ENCODE data around the gene HTRA1.

Gene HTRA1

DNA sequence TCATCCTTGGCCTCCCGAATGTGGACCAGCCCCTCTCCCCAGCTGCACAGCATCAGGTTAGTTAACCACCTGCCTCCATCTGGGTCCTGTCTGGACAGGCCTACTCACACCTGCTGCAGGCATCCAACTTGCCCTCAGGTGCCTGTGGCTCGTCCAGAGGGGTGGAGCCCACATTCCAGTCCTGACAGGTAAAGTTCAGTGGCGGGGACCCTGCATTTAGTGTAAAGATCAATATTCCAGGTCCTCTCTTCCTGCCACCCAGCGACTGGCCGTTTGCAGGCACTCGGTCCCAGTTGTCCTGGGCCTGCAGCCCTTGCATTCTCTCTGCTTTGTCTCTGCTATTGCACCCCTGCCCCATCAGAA lies 15.0 kb downstream of the HTRA1 start:
- ATAC-seq (no peak), DNase-seq (ENCODE audit: low spot score in 2 of 2) (no peak)
- peaks cover 6% of the 10 kb centered on the region for H3K4me1 Mint-ChIP-seq
- no peak overlapping the region for H3K27ac Mint-ChIP-seq
- H3K4me3 Mint-ChIP-seq = no peak overlapping the region
- H3K9me3 Mint-ChIP-seq = no peaks in the 10 kb centered on the region
- no peaks in the 10 kb centered on the region for H3K36me3 Mint-ChIP-seq

DNA sequence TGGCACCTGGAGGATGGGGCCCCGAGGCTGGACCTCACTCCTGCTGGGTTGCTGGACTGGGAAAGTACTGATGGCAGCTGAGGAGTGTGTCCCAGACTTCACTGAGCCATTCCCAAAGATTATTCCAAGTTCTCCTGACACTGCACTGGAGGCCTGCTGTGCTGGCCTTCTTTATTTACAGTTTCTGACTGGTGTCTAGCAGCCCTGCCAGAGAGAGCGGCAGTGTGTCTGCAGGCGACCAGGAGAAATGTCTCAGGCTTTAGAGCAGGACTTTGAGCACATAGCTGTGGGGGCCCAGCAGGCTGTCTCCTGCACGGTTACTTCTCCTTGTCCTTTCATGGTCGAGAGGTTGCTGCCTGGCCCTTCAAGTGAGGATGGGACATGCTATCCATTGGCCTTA lies 16.1 kb downstream of the HTRA1 start:
- ATAC-seq (no peak), DNase-seq (ENCODE audit: low spot score in 2 of 2) (no peak)
- peaks cover 6% of the 10 kb centered on the region for H3K4me1 Mint-ChIP-seq
- no peak overlapping the region for H3K4me3 Mint-ChIP-seq
- peaks cover 3% of the 10 kb centered on the region for H3K9me3 Mint-ChIP-seq
- no peaks in the 10 kb centered on the region for H3K36me3 Mint-ChIP-seq
- H3K27ac Mint-ChIP-seq = no peak overlapping the region

DNA sequence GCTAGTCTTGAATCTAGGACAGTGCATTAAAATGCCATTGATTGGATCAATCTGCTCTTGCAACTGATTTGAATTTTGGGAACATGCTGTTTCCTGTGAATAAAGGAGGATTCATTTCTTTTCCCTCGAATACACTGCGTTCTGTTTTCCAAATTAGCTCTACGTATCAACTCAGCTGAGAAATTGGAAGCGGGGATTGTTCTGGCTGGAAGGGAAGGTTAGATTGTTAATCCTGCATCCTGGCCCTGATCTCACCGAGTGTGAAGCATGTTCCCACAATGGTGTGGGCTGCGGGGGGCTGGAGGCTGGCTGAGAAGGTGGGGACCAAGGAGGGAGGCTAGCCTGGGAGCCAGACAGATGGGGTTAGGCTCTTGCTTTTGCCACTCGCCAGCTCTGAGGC lies 17.6 kb downstream of the HTRA1 start:
- Mint-ChIP-seq H3K36me3 (no peaks in the 10 kb centered on the region), H3K4me3 (no peak overlapping the region), H3K27ac (no peak overlapping the region)

DNA sequence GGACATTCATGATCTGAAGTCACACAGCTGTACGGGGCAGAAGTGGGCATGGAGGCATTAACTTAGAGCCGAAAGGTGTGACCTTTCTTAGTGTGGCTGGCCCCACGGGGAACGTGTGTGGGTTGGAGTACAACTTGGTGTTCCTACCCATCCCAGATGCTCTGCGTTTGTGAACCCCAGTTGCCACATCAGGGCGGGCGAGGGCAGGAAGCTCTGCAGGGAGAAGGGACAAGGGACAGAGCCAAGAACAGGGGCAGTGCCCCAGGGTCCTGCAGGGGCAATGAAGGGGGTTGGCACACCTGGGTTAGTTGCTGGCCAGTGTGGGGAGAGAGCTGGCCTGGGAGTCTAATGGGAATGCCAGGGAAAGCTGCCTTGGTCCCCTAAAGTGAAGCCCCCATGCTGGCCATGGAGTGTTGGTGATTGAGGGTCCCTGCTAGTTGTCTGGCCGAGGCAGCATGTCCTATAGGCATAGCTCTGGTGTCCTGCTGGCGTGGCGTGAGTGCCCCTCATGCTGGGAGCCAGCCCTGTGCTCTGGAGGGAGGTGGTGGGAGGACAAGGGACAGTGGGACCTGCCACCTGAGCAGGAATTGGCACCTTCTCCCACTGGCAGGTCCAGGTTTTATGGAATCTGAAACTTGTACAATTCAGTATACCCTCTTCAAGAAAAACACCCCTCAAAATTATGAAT lies 18.9 kb downstream of the HTRA1 start:
- Mint-ChIP-seq H3K4me1 (no peaks in the 10 kb centered on the region), H3K9me3 (peaks cover 3% of the 10 kb centered on the region), H3K27ac (no peak overlapping the region), H3K36me3 (no peaks in the 10 kb centered on the region), H3K4me3 (no peak overlapping the region)
- DNase-seq (ENCODE audit: low spot score in 2 of 2) (no peak), ATAC-seq (no peak)

More for the DNA sequence above, 17.6 kb downstream of the HTRA1 start:
- ATAC-seq (no peak), DNase-seq (ENCODE audit: low spot score in 2 of 2) (no peak)
- H3K4me1 Mint-ChIP-seq = peaks cover 6% of the 10 kb centered on the region
- peaks cover 3% of the 10 kb centered on the region for H3K9me3 Mint-ChIP-seq

DNA sequence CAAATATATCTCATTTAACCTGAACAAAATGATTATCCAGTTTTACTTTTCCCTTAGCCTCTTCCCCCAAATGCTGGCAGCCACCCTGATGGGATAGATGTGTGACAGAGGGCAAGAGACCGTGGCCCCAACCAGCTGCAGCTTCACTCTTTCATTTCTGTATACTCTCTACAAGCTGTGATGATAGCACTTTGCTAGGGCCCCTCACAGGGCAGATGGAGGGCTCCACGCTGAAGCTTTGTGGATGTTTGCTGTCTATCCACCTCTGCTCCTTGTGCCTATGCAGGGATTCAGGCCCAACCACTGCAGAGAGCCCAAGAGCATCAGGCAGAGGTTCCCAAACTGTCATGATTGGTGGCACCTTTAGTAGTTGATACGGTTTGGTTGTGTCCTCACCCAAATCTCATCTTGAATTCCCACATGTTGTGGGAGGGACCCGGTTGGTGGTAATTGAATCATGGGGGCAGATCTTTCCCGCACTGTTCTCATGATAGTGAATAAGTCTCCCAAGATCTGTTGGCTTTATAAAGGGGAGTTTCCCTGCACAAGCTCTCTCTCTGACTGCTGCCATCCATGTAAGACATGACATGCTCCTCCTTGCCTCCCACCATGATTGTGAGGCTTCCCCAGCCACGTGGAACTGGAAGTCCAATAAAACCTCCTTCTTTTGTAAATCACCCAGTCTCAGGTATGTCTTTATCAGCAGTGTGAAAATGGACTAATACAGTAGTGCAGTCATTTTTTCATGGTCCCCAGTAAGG lies 20.1 kb downstream of the HTRA1 start:
- Mint-ChIP-seq H3K4me1 (peaks cover 4% of the 10 kb centered on the region), H3K9me3 (peaks cover 3% of the 10 kb centered on the region), H3K4me3 (no peak overlapping the region), H3K36me3 (no peaks in the 10 kb centered on the region), H3K27ac (no peak overlapping the region)
- DNase-seq (ENCODE audit: low spot score in 2 of 2) (no peak), ATAC-seq (no peak)

DNA sequence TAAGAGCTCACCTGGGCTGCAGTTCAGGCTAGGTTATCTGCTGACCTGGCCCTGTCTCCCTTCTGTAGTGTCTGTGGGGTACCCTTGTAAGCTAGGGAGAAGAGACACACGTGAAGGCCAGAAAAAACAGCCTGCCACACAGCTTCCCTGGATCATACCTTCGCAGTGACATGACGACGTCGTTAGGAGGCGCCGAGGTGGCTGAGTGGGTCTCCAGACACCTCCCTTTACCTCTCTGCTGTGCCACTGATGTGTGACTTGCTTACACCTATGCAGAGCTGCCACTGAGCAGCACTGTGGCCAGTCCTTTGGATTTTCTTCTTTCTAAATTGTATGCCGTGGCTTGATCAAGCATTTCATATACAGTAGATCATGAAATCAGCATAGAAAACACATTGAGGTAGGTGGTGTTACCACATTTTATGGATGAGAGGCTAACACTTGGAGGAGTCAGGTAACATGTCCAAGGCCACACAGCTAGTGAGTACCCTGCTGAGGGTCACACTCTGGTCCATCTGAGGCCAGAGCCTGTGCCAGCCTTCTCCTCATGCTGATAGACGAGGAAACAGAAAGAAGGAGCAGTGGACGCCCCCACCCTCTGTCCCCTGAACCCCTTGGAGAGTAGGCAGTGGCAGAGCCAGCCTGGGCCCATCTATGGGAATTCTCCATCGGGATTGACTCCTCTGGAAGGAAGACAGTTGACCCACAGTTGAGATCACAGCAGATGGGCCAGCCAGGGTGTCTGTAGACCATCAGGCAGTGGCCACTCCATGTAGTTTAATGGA lies 23.1 kb downstream of the HTRA1 start:
- no peak overlapping the region for H3K4me3 Mint-ChIP-seq
- DNase-seq (ENCODE audit: low spot score in 2 of 2) (no peak), ATAC-seq (no peak)
- peaks cover 3% of the 10 kb centered on the region for H3K9me3 Mint-ChIP-seq
- H3K36me3 Mint-ChIP-seq = no peaks in the 10 kb centered on the region
- no peak overlapping the region for H3K27ac Mint-ChIP-seq
- H3K4me1 Mint-ChIP-seq = peaks cover 10% of the 10 kb centered on the region

DNA sequence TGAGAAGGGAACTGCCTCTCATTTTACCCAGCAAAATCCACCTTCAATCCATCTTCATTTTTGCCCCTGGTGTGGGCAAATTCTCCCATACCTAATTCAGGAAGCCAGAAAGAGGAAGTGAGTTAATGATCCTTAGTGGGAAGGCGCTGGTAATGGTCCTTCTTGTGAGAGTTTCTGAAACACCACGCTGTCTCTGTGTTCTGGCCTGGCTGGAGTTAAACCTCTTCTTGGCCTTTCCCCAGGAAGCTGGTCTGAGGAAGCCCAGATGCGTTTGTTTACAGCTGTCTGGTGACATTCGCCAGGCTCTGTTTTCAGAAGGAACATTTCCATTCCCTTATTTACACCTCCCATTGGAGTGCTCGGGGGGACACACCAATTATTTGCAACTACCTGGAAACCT lies 24.3 kb downstream of the HTRA1 start:
- H3K4me1 Mint-ChIP-seq = peaks cover 17% of the 10 kb centered on the region
- H3K4me3 Mint-ChIP-seq = no peak overlapping the region
- no peaks in the 10 kb centered on the region for H3K36me3 Mint-ChIP-seq

DNA sequence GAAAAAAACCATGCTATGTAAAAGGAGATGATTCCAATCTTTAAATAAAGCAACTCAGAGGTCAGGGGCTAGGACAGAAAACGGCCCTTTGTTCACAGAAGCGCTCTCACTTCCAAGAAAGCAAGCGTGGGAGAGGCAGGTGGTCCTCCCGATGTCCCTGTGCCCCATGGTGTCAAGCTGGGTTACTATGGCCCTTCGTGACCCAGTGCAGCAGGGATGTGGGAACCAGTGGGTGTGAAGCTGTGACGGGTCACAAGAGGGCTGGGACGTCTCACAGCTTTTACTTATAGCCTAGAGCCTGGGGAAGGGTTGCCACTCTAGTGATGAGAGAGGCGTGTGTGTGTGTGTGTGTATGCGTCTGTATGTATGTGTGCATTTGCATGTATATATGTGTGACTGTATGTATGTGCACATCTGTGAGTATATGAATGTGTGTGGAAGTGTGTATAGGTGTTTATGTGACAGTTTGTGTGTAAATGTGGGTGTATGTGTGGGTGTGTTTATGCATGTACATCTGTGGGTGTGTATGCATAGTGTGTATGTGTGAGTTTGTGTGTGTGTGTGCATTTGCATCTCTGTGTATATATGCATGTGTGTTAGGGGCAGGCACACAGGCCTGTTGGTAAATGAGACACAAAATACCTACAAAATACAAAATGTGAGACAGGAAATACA lies 25.2 kb downstream of the HTRA1 start:
- Mint-ChIP-seq H3K4me1 (peaks cover 26% of the 10 kb centered on the region), H3K9me3 (peaks cover 3% of the 10 kb centered on the region), H3K4me3 (no peak overlapping the region), H3K27ac (no peak overlapping the region), H3K36me3 (no peaks in the 10 kb centered on the region)
- DNase-seq (ENCODE audit: low spot score in 2 of 2) = no peak
- peak; percentile 14 for ATAC-seq

More for the DNA sequence above, 24.3 kb downstream of the HTRA1 start:
- no peak overlapping the region for H3K27ac Mint-ChIP-seq
- ATAC-seq (no peak), DNase-seq (ENCODE audit: low spot score in 2 of 2) (no peak)
- peaks cover 3% of the 10 kb centered on the region for H3K9me3 Mint-ChIP-seq

DNA sequence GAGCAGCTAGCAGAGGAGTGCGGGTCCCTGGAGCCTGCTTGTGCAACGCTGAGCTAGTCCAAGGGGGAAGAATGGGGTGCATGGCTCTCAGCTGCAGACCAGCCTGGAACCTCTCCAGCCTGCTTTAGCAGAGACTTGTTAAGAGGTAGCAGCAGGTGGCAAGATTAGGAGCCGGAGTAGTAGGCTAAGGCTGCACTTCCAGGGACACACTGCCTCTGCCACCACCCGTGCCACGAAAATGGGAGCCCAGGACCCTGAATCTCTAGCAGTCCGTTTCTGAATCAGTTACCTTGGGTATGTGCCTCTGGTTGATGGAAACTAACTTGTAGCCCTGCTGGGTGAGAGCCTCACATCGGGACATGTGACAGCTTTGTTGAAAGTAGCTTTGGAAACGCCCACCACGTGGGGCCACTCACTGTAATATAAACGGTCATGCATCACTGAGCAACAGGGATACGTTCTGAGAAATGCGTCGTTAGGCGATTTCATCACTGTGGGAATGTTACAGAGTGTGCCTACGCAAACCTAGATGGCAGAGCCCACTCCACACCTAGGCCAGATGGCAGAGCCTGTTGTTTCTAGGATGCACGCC lies 25.9 kb downstream of the HTRA1 start:
- Mint-ChIP-seq H3K4me3 (no peak overlapping the region), H3K36me3 (no peaks in the 10 kb centered on the region), H3K9me3 (no peaks in the 10 kb centered on the region), H3K4me1 (peaks cover 32% of the 10 kb centered on the region), H3K27ac (no peak overlapping the region)
- ATAC-seq (no peak), DNase-seq (ENCODE audit: low spot score in 2 of 2) (no peak)

DNA sequence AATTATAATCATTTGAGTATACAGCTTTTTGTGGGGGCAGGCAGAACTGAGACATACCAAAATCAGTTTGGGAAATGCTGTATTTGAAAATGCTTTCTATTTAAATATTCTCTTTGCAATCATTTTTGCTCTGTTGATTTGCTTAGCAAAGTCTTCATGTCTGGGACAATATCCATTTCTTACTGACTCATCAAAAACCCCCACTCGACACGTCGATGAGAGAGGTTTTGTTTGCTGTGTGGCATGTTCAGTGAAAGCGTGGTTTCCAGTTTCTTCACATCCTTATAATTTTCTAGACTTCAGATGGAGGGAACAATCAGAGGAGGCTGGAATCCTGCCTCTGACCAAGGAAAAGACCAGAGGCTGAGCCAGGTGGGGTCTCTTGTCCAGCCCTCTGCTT lies 28.9 kb downstream of the HTRA1 start:
- Mint-ChIP-seq H3K36me3 (no peaks in the 10 kb centered on the region), H3K27ac (no peak overlapping the region), H3K4me1 (peaks cover 38% of the 10 kb centered on the region), H3K4me3 (no peak overlapping the region), H3K9me3 (no peaks in the 10 kb centered on the region)
- no peak for DNase-seq (ENCODE audit: low spot score in 2 of 2)
- ATAC-seq = peak; percentile 36

DNA sequence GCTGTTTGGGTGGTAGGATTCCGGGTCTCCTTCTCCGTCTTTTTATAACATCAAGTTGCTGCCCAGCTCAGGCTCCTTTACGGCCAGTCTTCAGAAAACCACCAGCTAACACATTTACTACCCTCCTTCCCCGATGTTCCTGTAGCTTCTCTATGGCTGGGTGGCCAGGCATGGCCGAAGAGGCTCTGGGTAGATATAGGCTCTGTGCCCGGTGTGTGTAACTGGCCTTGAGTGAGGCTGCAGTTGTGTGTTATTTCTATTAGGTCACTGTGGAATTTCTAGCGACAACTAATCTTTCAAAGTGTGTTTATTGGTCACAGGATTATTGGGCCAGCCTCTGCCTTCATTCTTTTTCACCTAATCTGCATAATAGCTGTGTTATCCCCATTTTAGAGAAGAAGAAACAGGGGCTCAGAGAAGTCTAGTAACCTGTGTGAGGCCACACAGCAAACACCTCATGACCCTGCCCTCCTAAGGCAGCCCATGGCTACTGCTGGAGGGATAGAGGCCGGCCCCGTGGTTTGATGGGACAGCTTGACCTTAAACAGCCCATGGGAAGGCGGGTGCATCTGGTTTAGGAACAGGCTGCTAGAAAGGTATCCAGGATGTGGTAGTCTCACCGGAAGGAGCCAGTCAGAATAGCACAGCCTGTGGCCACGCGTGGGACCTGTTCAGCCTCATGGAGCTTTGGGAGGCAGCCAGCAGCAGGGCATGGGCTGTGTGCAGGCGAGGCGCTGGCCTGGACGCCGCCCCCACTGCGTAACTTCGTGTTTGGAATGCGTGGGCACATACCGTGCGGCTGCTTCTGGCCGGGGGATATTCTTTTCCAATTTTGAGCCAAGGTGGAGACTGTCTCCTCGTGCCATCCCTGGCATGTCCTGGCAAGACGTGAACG lies 29.7 kb downstream of the HTRA1 start:
- Mint-ChIP-seq H3K4me1 (peaks cover 42% of the 10 kb centered on the region), H3K27ac (peak overlapping the region; percentile 50), H3K9me3 (no peaks in the 10 kb centered on the region), H3K4me3 (peak overlapping the region; percentile 46), H3K36me3 (no peaks in the 10 kb centered on the region)
- ATAC-seq (peak; percentile 95), DNase-seq (ENCODE audit: low spot score in 2 of 2) (peak; percentile 20 to 58)

DNA sequence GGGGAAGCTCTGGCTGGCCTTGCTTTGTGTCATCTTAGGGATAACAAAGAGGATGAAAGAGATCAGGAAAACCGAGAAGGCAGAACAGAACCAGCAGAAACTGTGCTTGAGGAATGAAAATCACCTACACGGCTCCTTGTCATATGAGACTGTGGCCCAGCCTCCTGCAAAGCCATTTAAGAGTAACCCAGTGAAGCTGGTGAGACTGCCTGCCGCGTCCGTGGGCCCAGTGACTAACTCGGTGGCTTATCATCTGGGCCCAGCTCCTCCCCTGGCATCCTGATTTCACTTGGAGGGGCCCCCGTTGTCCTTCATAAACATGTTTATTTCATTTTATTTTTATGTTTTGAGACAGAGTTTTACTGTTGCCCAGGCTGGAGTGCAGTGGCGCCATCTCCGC lies 30.7 kb downstream of the HTRA1 start:
- H3K27ac Mint-ChIP-seq = no peak overlapping the region
- peak; percentile 36 for ATAC-seq
- no peaks in the 10 kb centered on the region for H3K9me3 Mint-ChIP-seq
- H3K36me3 Mint-ChIP-seq = no peaks in the 10 kb centered on the region
- no peak for DNase-seq (ENCODE audit: low spot score in 2 of 2)
- peaks cover 39% of the 10 kb centered on the region for H3K4me1 Mint-ChIP-seq
- peak overlapping the region; percentile 46 for H3K4me3 Mint-ChIP-seq

DNA sequence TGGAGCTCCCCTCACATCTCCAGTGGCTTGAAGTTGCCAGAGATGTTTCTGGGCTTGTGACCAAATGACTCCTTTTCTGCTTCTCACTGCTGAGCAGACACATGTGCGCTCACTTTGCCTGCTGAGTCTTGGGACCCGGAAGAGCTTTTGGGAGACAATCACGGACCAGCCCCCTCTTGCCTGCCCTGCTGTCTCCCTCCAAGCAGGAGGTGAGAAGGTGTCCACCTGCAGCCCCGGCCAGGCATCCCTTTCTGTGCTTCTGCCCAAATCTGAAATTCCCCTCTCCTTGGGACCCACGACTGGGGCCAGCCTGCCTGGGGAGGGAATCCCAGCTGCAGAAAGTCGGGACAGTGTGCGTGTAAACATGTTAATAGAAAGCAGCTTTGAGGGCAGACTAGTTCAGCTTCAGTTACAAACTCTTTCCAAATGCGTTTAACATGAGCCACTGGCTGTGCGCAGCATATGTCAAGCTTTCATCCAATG lies 31.7 kb downstream of the HTRA1 start:
- Mint-ChIP-seq H3K36me3 (no peaks in the 10 kb centered on the region), H3K4me1 (peaks cover 39% of the 10 kb centered on the region), H3K4me3 (no peak overlapping the region), H3K27ac (no peak overlapping the region), H3K9me3 (no peaks in the 10 kb centered on the region)
- ATAC-seq (no peak), DNase-seq (ENCODE audit: low spot score in 2 of 2) (no peak)

DNA sequence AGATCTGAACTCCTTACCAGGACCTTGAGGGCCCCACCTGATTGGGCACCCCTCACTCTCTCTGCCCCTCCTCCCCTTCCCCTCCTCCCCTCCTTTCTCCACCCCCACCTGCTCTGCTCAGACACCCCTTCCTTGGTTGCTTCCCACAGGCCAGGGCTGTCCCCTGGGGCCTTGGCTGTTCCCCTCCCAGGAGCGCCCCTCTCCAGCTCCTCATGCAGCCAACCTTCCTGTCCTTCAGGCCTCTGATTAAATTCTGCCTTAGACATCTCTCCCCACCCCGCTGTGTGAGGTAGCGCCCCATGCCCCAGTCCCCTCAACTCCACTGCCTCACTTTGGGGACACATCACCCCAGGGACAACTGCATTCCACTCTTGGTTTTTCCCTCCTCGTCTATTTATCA lies 32.4 kb downstream of the HTRA1 start:
- Mint-ChIP-seq H3K27ac (no peak overlapping the region), H3K9me3 (no peaks in the 10 kb centered on the region), H3K36me3 (no peaks in the 10 kb centered on the region), H3K4me1 (peaks cover 39% of the 10 kb centered on the region), H3K4me3 (no peak overlapping the region)
- DNase-seq (ENCODE audit: low spot score in 2 of 2) (no peak), ATAC-seq (no peak)

Data from stimulated activated effector memory CD8-positive, alpha-beta T cell treated with anti-CD3 and anti-CD28 coated beads, Interleukin-12 subunit alpha, Interleukin-12 subunit beta, amount 100 ng/mL, for 72 hours (primary cell).